OCI-LY7 (cell line): ENCODE results near the gene KREMEN1. TPM values are rescaled to one million over a fixed set of nuclear protein-coding genes. Genes with fewer than 3 reads are reported as not detected.

ENCODE experiments used
- BruUV-seq: library from RNA; stranded (reverse); fragments of 400-500 nt; replicated peaks from 2 replicates; lab custom pipeline; 2021; lab: Mats Ljungman, UMichigan
- CTCF ChIA-PET: fragments of 300-600 bp; sonication (Branson Sonifier 250); formaldehyde crosslinking; loops from one replicate; lab custom pipeline; 2022; ENCODE audit warnings: antibody characterized with exemption; ENCODE audit not compliant: unreplicated experiment; lab: Charles Lee
- POLR2A ChIA-PET: fragments of 300-600 bp; sonication (Branson Sonifier 250); formaldehyde crosslinking; loops from one replicate; lab custom pipeline; 2022; ENCODE audit warnings: antibody characterized with exemption; lab: Charles Lee
- DNase-seq: peaks from one replicate; pipeline ENCODE4 v3.0.0-alpha.2; 2015; ENCODE audit warnings: low spot score
- H2AFZ ChIP-seq: fragments of 200-600 bp; sonication (generic), shearing (Covaris generic); 2 replicates; pipeline ENCODE4 v1.6.1; 2014; ENCODE audit warnings: mild to moderate bottlenecking, antibody characterized with exemption, low read length, moderate library complexity
- H3K27ac ChIP-seq: fragments of 200-600 bp; sonication (generic); 2 replicates; pipeline ENCODE4 v1.5.1; 2014; ENCODE audit warnings: mixed run types, low read depth, mild to moderate bottlenecking, moderate library complexity, low read length, inconsistent platforms; ENCODE audit not compliant: poor library complexity, severe bottlenecking
- H3K36me3 ChIP-seq: fragments of 200-600 bp; sonication (generic); 2 replicates; pipeline ENCODE4 v1.6.1; 2014; ENCODE audit warnings: mild to moderate bottlenecking, antibody characterized with exemption, low read length, moderate library complexity, mixed read lengths; ENCODE audit not compliant: insufficient read depth
- H3K4me1 ChIP-seq: fragments of 200-600 bp; sonication (generic); 2 replicates; pipeline ENCODE4 v1.5.1; 2014; ENCODE audit warnings: mild to moderate bottlenecking, low read length; ENCODE audit not compliant: insufficient read depth, poor library complexity, severe bottlenecking
- H3K4me2 ChIP-seq: fragments of 200-600 bp; sonication (generic); 2 replicates; pipeline ENCODE4 v1.6.1; 2014; ENCODE audit warnings: mild to moderate bottlenecking, low read length
- H3K4me3 ChIP-seq: fragments of 200-600 bp; sonication (generic); 2 replicates; pipeline ENCODE4 v1.5.1; 2014; ENCODE audit warnings: mild to moderate bottlenecking, low read depth, low read length; ENCODE audit not compliant: poor library complexity, severe bottlenecking
- H3K79me2 ChIP-seq: fragments of 200-600 bp; sonication (generic); 2 replicates; pipeline ENCODE4 v1.6.1; 2016; ENCODE audit warnings: low read depth, mild to moderate bottlenecking, low read length, moderate library complexity, mixed read lengths; ENCODE audit not compliant: insufficient read depth
- H3K9me2 ChIP-seq: fragments of 200-600 bp; sonication (generic); 2 replicates; pipeline ENCODE4 v1.6.1; 2016; ENCODE audit warnings: mild to moderate bottlenecking, low read length, mixed read lengths; ENCODE audit not compliant: insufficient read depth
- H3K9me3 ChIP-seq: fragments of 200-600 bp; sonication (generic); 2 replicates; pipeline ENCODE4 v1.6.1; 2014; ENCODE audit warnings: mild to moderate bottlenecking, mixed run types, low read length, mixed read lengths
- H4K20me1 ChIP-seq: fragments of 200-600 bp; sonication (generic); 2 replicates; pipeline ENCODE4 v1.6.1; 2014; ENCODE audit warnings: mild to moderate bottlenecking, antibody characterized with exemption, low read length, moderate library complexity, mixed read lengths; ENCODE audit not compliant: insufficient read depth
- EZH2phosphoT487 ChIP-seq: fragments of 200-600 bp; sonication (generic); IDR thresholded peaks from 2 replicates; pipeline ENCODE4 v1.6.1; 2018; ENCODE audit warnings: low read depth, borderline replicate concordance, mild to moderate bottlenecking, mixed run types, antibody characterized with exemption, low read length, moderate library complexity, mixed read lengths
- intact Hi-C: fragments of 100-400 bp; cut with micrococcal nuclease; formaldehyde crosslinking; loops from one replicate; pipeline ENCODE4 v1.10.0; 2022; ENCODE audit not compliant: unreplicated experiment
- total RNA-seq, 2 experiments: library from RNA; depleted of rRNA in 1 of 2; stranded (reverse); fragments of >200 nt in 1 of 2; shearing (Covaris generic) in 1 of 2; gene quantifications; 2 replicates each; pipeline ENCODE4 v1.2.3, GENCODE V29; 2014 to 2022
- TF ChIP-seq, protein P1 (sequence below): fragments of 200-600 bp; sonication (generic); conservative IDR thresholded peaks from 2 replicates; pipeline ENCODE4 v1.5.1; 2014; ENCODE audit warnings: mild to moderate bottlenecking, antibody characterized with exemption, low read length, moderate library complexity, mixed read lengths

Gene KREMEN1
- total RNA-seq, 2 experiments from 2014 or later, result not detected

DNA sequence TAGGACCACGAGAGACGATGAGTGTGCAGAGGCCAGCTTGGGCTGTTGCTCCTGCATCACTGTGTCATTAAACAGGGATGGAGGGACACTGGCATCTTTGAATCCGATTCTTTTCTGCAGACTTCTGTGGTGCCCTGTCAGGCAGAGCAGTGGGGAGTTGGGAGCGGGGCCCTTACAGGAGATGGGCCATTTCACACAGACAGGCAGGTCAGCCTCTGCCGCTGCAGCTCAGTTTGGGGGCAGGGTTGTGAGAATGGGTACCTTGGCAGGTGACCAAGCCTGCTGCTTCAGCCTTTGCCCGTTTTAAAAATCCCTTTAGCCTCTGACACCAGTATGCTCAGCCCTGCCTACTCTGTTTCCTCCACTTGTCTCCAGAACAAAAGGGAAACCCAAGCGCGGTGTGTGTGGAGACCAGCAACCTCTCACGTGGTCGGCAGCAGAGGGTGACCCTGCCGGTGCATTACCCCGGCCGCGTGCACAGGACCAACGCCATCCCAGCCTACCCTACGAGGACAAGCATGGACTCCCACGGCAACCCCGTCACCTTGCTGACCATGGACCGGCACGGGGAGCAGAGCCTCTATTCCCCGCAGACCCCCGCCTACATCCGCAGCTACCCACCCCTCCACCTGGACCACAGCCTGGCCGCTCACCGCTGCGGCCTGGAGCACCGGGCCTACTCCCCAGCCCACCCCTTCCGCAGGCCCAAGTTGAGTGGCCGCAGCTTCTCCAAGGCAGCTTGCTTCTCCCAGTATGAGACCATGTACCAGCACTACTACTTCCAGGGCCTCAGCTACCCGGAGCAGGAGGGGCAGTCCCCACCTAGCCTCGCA, 23.8 kb upstream of the KREMEN1 start:
- ChIA-PET CTCF (no interaction called here), POLR2A (interaction anchor here (0.5 kb wide), 1 partner anchor 100 kb away, joined by 3 read pairs; no protein-coding TSS in a partner anchor)
- Histone ChIP-seq H2AFZ (no peak overlapping the region), H3K36me3 (no peaks in the 10 kb centered on the region), H3K4me1 (no peaks in the 10 kb centered on the region), H4K20me1 (no peaks in the 10 kb centered on the region), H3K9me2 (no peaks in the 10 kb centered on the region), H3K4me3 (no peak overlapping the region), H3K79me2 (no peaks in the 10 kb centered on the region), H3K4me2 (no peak overlapping the region), H3K27ac (no peak overlapping the region), H3K9me3 (no peaks in the 10 kb centered on the region)
- intact Hi-C loops, result no loop called here
- TF ChIP-seq EZH2phosphoT487, result no peak
- TF ChIP-seq, protein P1, sequence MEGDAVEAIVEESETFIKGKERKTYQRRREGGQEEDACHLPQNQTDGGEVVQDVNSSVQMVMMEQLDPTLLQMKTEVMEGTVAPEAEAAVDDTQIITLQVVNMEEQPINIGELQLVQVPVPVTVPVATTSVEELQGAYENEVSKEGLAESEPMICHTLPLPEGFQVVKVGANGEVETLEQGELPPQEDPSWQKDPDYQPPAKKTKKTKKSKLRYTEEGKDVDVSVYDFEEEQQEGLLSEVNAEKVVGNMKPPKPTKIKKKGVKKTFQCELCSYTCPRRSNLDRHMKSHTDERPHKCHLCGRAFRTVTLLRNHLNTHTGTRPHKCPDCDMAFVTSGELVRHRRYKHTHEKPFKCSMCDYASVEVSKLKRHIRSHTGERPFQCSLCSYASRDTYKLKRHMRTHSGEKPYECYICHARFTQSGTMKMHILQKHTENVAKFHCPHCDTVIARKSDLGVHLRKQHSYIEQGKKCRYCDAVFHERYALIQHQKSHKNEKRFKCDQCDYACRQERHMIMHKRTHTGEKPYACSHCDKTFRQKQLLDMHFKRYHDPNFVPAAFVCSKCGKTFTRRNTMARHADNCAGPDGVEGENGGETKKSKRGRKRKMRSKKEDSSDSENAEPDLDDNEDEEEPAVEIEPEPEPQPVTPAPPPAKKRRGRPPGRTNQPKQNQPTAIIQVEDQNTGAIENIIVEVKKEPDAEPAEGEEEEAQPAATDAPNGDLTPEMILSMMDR, result no peak
- no peak for DNase-seq
- no TSS peak for BruUV-seq

DNA sequence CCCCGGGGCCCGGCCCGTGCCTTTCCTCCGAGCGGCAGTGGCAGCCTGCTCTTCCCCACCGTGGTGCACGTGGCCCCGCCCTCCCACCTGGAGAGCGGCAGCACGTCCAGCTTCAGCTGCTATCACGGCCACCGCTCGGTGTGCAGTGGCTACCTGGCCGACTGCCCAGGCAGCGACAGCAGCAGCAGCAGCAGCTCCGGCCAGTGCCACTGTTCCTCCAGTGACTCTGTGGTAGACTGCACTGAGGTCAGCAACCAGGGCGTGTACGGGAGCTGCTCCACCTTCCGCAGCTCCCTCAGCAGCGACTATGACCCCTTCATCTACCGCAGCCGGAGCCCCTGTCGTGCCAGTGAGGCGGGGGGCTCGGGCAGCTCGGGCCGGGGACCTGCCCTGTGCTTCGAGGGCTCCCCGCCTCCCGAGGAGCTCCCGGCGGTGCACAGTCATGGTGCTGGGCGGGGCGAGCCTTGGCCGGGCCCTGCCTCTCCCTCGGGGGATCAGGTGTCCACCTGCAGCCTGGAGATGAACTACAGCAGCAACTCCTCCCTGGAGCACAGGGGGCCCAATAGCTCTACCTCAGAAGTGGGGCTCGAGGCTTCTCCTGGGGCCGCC, 23.1 kb upstream of the KREMEN1 start:
- intact Hi-C loops, result no loop called here
- POLR2A ChIA-PET, result no interaction called here
- CTCF ChIA-PET, result no interaction called here

More for the DNA sequence above, 23.1 kb upstream of the KREMEN1 start:
- H3K4me2 ChIP-seq, result no peak overlapping the region
- no TSS peak for BruUV-seq
- H3K36me3 ChIP-seq, result no peaks in the 10 kb centered on the region
- no peaks in the 10 kb centered on the region for H4K20me1 ChIP-seq
- no peaks in the 10 kb centered on the region for H3K79me2 ChIP-seq
- no peak overlapping the region for H2AFZ ChIP-seq
- H3K27ac ChIP-seq, result no peak overlapping the region
- DNase-seq, result no peak
- no peak for TF ChIP-seq EZH2phosphoT487
- TF ChIP-seq, protein P1, result no peak
- no peaks in the 10 kb centered on the region for H3K9me2 ChIP-seq
- no peaks in the 10 kb centered on the region for H3K4me1 ChIP-seq
- no peak overlapping the region for H3K4me3 ChIP-seq
- no peaks in the 10 kb centered on the region for H3K9me3 ChIP-seq
